GM12874 (cell line): ENCODE results near the gene WNT1.

Experiments
- CTCF ChIP-seq: IDR thresholded peaks from 2 replicates; pipeline ENCODE4 v1.5.1; 2011; ENCODE audit warnings: low read depth, mild to moderate bottlenecking, control low read depth, low read length, moderate library complexity; ENCODE audit not compliant: insufficient read depth

Gene WNT1

DNA sequence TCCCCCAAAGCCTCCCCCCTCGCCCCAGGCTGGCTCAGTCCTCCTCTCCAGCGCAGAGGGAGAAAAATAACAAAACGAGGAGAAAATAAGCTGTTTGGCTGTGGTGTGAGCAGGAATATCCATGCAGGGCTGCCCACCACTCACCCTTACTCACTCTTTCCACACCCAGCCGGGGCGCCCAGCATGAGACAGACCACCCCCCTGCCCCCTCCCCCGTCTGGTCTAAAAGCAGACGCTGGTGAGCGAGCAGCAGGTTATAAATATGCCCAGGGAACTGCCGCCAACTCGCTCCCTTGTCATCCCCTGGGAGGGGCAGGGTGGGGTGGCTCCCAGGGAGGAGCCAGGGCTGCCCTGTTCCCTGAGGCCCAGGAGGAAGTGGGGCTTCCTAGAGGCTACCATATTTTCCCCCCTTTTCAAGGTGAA, 7.4 kb downstream of the WNT1 start:
- no peak for TF ChIP-seq CTCF

- no peak for TF ChIP-seq CTCF
Measured at GRCh38 chr12:48985901-48986300, 7.8 kb downstream of the WNT1 start.

DNA sequence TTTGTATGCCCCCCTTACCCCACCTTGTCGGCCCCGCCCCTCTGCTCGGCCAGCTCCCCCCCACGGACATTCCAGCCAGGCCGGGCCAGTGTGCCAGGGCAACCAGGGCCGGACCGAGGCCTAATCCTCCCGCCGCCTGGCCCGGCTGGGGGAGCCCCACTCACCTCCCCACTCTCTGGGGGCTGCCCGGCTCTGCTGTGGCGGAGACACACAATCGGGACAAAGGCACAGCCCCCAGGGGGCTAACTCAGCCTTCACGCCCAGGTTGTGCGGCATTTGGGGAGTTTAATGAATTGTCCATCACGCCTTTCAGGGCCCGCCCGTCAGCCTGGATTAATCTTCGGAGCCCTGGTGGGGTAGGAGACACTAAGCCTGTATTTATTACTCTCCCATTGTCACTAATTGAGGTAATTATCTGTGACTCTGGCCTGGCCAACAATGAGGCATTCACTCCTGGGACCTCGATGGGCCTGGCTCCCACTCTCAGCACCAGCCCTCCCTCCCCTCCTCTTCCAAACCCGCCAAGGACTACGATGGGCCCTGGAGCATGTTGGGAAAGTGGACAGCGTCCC, 8.7 kb downstream of the WNT1 start:
- TF ChIP-seq CTCF, result no peak

GRCh38 chr12:48988030-48988649, 10.0 kb downstream of the WNT1 start:
- peak; percentile 92 for TF ChIP-seq CTCF

GRCh38 chr12:48990552-48990951, 12.4 kb downstream of the WNT1 start:
- no peak for TF ChIP-seq CTCF

- no peak for TF ChIP-seq CTCF
Measured at GRCh38 chr12:48991247-48992050, 13.3 kb downstream of the WNT1 start.

DNA sequence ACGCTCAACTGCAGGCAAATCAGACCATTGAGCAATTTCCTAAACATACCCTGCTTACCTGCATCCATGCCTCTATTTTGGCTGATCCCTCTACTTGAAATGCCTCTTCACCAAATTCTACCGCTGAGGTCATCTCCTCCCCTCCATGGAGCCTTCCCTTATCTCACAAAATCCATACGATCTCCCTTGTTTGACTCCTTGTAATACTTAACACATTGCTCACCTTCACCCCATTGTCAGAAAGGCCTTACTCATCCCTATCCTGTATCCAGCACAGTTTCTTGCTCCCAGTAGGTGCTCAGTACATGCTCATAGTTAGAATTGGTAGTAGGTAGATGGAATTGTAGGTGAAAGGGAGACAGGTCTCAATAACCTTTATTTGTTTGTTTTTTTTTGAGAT, 15.7 kb downstream of the WNT1 start:
- no peak for TF ChIP-seq CTCF
